ENCODE data around the gene ZNF778. TPM values are rescaled to one million over a fixed set of nuclear protein-coding genes. Genes with fewer than 3 reads are reported as not detected.
"Not testable (repeated sequence)": the region's sequence is repeated elsewhere in the genome, so short reads cannot be mapped to it uniquely, and the experiment has no call there.

ZNF778 gene
- total RNA-seq, 1 donor from 2014 or later, result 8.1 TPM

DNA sequence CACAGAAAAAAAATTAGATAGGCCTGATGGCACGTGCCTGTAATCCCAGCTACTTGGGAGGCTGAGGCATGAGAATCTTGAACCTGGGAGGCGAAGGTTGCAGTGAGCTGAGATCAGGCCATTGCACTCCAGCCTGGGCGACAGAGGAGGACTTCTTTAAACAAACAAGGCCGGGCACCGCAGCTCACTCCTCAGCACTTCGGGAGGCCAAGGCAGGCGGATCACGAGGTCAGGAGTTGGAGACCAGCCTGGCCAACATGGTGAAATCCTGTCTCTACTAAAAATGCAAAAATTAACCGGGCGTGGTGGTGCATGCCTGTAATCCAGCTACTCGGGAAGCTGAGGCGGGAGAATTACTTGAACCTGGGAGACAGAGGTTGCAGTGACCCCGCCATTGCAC lies 26.8 kb downstream of the ZNF778 start:
- DNase-seq; ATAC-seq; intact Hi-C loops (cut with micrococcal nuclease): not testable (repeated sequence)

DNA sequence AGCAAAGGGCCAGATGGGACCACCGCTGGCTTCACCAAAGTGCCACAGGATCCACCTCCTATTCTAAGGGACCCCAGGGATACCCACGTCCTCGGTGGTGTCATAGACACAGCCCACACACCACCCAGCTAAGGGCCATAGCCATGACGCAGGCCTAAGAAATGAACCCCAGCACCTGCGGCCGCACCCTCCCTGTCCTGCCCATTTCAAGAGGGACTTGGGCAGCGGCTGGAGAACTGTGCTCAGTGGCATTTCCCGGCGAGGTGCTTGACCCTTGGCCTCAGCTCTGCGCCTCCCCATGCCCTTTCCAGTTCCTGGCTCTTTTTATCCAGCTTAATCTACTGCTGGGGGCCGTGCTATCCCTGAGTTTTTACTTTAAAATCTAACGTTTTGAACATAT lies 27.3 kb downstream of the ZNF778 start:
- DNase-seq (no peak), ATAC-seq (no peak)
- intact Hi-C loops (cut with micrococcal nuclease), result no loop called here

DNA sequence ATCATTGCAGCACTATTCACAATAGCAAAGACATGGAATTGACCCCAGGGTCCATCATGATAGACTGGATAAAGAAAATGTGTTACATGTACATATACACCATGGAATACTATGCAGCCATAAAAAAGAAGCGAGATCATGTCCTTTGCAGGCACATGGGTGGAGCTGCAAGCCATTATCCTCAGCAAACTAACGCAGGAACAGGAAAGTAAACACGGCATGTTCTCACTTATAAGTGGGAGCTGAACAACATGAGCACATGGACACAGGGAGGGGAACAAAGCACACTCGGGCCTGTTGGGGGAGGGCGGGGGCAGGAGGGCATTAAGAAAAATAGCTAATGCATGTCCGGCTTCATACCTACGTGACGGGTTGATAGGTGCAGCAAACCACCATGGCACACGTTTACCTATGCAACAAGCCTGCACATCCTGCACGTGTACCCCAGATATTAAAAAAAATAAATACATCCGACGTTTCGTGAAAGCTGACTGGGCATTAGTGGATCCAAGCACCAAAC lies 28.9 kb downstream of the ZNF778 start:
- DNase-seq (no peak), ATAC-seq (no peak)
- intact Hi-C loops (cut with micrococcal nuclease), result no loop called here

DNA sequence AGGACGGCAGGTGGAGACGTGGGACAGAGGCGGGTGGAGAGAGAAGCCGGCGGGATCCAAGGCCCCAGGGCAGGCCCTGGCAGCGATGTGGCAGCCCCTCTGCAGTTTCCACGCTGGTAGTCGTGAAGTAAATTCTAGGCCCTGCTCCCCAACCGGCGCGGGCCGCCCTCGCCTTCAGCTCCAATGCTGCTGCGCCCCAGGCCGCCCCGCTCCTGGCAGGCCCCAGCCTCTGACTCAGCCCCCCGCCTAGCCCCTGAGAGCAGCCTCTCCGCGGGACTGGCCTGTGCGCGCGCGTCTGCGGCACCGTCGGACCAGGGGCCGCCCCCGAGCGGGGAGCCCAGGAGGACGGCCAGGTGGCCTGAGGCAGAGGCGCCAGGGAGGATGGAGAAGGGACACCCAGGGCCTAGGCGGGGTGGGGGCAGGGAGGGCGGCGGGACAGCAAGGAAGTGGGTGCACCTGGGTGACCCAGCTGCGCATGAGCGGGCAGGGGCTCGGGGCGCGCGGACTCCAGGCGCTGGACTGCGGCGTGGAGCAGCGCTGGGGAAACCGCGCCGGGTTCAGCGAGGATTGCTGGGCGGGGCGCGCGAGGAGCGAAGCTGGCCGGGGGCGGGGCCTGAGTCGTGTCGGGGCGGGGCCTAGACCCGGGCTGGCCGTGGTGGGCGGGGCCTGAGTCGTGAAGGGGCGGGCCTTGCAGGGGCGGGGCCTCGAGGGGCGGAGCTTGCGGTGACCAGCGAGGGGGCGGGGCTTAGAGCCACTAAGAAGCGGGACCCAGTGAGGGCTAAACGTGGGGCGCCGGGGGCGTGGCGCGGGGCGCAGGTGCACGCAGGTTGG lies 29.6 kb downstream of the ZNF778 start:
- intact Hi-C loops (cut with micrococcal nuclease), result no loop called here
- DNase-seq (peak; percentile 93), ATAC-seq (peak; percentile 98)

DNA sequence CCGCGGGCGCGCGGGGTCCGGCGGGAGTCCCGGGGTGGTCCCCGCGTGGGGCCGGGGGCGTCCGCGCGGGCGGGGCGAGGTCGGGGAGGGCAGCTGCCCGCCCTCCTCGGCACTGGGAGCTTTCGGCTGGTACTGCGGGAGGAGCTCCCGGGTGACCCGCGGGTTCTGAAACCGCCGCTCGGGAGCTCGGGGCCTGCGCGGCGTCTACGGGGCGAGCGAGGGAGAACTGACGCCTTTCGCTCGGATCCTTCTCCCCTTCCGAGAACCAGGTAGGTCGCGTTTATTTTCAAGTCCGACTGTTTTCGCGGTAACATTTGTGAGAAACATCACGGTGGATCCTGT lies 30.2 kb downstream of the ZNF778 start:
- intact Hi-C loops (cut with micrococcal nuclease); ATAC-seq; DNase-seq: not testable (repeated sequence)

DNA sequence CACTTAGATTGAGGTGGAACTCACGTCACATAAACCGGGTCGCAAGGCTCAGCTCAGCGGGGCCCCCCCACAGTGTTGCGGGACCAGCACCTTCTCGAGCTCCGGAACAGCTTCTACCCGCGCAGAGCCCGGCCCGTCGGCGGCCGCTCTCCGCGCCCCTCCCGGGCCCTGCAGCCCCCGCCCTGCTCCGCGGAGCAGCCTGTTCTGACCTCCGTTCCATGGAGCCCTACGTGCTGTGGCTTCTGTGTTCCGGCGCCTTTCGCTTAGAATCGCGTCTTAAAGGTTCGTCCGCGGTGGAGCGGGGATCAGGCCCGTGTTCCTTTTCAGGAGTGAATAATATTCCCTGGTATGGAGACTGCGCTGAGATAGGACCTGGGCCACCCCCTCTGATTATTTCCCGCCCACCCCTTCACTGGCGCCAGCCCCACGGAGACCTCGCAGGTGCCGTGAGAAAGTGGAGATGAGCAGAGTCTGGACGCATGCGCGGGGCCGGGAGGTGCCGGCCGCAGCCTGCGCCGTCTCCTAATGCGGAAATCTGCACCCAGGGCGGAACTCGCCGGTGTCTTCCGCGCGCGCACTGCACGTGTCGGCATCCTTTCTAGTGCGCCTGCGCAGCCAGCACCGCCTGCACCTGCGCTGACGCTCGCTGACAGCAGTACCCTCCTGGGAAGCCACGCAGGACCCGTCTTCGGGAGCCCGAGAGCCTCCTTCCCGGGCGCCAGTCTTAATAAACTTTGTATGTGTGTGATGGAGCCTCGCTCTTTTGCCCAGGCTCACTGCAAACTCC lies 30.9 kb downstream of the ZNF778 start:
- intact Hi-C loops (cut with micrococcal nuclease), result no loop called here
- DNase-seq, result no peak
- ATAC-seq, result no peak

DNA sequence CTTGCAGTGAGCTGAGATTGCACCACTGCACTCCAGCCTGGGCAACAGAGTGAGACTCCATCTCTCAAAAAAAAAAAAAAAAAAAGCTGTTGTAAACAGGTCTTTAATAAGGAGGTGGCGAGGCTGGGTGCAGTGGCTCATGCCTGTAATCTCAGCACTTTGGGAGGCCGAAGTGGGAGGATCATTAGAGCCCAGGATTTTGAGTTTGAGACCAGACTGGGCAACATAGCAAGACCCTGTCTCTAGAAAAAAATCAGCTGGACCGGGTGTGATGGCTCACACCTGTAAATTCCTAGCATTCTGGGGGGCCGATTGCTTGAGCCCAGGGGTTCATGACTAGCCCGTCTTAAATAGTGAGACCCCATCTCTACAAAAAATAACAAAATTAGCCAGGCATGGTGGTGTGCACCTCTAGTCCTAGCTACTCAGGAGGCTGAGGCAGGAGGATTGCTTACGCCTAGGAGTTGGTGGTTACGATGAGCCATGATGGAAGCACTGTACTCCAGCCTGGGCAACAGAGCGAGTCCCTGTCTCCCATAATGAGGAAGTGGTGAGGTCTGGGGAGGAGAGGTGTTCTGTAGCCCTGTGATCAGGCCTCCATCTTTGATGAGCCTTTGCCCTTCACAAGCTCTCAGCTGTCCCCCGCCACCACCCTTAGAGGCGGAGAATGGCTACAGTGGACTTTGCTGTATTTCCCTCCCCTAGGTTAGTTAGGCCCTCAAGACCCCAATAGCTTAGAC lies 36.2 kb downstream of the ZNF778 start:
- DNase-seq (no peak), ATAC-seq (no peak)
- intact Hi-C loops (cut with micrococcal nuclease), result no loop called here

DNA sequence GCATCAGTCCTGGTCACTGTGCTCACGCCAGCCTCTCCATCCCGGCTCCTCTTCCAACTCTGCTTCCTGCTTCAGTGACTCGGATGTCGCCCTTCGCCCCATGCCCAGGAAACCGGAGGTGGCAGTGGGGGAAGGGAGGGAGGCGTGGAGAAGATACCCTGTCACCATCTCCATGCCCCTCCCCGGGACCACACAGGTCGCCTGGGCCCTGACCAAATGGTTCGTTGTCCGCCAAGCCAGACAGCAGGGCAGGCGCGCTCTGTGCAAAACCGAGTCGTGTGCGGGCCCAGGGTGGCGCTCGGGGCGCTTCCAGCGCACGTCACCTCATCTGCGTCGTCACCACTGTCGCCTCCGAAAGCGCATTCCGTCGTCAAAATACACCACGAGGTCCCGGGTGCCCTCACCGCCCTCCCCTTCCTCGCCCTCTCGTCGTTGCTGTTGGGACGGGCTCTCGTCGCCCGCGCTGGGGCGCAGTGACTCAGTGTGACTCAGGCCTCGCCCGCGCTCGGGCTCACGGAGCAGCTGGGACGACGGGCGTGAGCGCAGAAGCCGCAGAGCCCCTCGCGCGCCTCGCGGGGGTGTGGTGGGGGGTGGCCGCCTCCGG lies 39.2 kb downstream of the ZNF778 start:
- intact Hi-C loops (cut with micrococcal nuclease), result no loop called here
- DNase-seq (peak; percentile 62), ATAC-seq (peak; percentile 83)

DNA sequence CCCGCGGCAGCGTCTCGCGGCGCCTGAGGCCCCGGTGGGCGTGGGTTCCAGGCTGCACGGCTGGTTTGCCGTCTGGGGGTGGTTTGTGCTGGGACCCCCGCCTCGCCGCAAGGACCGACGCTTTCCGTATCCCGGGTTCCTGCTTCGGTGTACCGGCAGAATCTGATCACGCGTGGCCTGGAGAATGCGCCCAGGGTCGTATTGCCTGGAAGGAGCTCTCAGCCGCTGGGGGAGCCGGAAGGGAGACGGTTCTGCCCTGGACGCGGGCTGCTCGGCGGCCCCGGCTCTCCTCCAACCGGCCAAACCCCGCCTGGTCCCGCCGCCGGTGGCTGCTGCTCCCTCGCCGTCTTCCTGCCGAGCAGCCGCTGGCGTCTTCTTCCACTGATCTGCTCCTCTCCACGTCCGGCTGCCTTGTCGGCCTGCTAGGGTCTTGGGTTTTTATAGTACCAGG lies 39.8 kb downstream of the ZNF778 start:
- intact Hi-C loops (cut with micrococcal nuclease), result no loop called here
- peak; percentile 50 for ATAC-seq
- no peak for DNase-seq

DNA sequence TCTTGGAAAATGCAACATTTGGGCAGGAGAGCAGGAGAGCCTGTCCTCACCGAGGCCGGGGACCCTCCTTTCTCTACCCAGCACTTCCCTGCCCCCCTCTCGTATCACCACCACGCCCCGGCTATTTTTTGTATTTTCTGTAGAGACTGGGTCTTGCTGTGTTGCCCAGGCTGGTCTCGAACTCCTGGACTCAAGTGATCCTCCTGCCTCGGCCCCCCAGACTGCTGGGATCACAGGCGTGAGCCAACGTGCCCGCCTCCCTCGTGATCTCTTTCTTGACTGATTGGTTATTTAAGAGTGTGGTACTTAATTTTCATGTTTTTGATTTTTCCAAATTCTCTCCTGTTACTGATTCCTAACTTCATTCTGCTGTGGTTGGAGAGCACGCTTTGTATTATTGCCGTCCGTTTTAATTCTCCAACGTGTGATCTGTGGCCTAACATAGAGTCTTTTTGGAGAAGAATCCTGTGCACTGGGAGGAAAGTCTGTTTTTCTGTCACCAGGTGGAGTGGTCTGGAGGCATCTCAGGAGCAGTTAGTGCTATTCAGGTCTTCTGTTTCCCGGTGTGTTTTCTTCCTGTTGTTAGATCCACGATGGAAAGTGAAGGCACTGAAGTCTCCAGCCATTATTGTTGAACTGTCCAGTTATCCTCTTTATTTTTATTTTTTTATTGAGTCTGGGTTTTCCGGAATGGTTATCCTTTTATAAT lies 40.4 kb downstream of the ZNF778 start:
- DNase-seq, result no peak
- no peak for ATAC-seq
- intact Hi-C loops (cut with micrococcal nuclease), result no loop called here

DNA sequence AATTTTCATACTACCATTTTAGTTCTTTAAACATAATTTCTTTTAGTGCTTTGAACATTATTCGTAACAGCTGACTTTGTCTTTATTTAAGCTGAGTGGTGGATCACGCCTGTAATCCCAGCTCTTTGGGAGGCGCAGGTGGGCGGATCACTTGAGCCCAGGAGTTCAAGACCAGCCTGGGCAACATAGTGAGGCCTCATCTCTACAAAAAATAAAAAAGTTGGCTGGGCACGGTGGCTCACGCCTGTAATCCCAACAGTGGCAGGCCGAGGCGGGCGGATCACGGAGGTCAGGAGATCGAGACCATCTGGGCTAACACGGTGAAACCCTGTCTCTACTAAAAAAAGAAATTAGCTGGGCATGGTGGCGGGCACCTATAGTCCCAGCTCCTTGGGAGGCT lies 42.4 kb downstream of the ZNF778 start:
- DNase-seq; intact Hi-C loops (cut with micrococcal nuclease); ATAC-seq: not testable (repeated sequence)

DNA sequence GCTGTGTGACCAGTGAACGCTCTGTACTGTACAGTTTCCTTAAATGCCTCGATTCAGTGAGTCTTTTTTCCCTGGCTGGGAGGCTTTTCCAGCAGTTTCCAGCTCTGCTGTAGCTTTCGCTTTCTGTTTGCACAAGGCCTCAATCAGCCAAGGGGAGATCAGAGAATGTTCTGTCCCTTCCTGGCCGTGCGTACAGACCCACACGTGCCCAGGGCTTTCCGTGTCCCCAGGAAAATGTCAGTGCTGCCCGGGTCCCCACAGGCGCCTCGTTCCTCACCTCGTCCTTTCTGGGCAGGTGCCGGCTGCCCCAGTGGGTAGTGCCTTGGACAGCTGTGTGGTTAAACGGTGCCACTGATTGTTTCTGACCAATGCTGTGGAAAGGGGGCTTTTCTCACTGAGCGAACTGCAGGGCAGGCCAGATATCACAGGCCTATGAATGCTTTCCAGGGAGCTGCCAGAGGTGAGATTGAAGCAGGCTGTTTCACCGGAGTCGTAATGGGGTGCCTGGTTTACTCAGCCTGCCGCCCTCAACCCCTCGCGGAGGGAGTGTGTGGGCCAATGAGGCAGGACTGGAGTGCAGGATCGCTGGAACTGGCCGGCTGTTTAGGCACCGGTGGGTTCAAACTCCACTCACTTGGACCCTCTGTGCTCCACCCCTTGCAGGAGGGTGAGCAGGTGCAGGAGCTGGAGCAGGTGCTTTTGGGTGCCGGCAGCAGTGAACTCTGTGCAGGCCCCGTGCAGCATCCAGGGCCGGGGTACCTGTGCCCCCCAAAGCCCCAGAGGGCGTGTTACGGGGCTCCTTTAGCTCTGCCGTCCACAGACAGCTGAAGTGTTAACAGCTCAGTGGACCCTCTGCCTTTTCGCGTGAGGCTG lies 44.4 kb downstream of the ZNF778 start:
- ATAC-seq, result no peak
- no peak for DNase-seq
- intact Hi-C loops (cut with micrococcal nuclease), result no loop called here

DNA sequence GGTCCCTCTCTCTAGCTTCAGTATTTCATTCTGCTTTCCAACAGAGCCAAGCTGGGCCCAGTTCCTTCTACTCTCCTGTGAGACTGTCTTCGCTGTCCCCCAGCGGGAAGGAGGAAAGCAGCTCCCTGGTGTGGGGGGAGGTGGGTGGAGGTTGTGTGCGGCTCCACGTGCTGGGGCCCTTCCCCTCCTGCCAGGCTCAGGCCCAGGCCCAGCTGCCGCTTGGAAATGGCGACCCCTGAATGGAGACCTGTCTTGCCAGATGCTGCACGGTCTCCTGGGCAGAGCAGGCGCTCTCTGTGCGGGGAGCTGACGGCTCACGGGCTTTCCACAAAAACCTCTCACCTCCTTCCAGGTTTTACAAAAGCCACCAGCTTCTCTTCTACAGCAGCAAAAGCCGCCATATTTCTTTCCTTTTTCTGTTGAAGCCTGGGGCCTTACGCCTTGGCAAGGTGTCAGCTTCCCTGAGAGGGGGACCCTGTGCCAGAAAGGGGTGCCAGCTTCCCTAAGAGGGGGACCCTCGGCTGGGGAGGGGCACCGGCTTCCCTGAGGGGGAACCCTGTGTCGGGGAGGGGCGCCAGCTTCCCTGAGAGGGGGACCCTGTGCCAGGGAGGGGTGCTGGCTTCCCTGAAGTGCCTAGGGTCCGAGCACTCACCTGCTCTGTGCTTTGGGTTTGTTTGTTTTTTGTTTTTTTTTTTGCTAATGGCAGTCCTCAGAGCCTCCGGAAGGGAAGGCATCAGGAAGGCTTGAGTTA lies 47.5 kb downstream of the ZNF778 start:
- DNase-seq, result peak; percentile 25

DNA sequence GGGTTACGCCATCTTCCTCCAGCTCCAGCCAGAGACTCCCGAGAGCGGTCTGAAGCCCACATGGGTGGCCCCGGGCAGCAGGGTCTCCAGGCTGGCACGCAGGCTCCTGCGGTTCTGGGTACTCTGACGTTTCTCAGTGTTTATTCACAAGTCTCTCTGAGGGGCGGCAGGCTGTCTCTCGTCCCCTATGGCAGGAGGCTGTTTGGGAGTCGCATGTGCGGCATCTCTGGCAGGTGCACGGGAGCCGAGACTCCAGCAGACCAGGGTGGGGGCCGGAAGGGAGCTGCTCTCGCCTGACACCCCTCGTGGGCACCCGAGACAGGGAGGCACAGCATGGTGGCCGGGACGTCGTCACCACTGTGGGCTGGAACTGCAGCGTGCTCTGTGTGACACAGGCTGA lies 48.1 kb downstream of the ZNF778 start:
- intact Hi-C loops (cut with micrococcal nuclease), result no loop called here
- ATAC-seq (no peak), DNase-seq (peak; percentile 16)

More for the DNA sequence above, 47.5 kb downstream of the ZNF778 start:
- intact Hi-C loops (cut with micrococcal nuclease), result no loop called here
- no peak for ATAC-seq

DNA sequence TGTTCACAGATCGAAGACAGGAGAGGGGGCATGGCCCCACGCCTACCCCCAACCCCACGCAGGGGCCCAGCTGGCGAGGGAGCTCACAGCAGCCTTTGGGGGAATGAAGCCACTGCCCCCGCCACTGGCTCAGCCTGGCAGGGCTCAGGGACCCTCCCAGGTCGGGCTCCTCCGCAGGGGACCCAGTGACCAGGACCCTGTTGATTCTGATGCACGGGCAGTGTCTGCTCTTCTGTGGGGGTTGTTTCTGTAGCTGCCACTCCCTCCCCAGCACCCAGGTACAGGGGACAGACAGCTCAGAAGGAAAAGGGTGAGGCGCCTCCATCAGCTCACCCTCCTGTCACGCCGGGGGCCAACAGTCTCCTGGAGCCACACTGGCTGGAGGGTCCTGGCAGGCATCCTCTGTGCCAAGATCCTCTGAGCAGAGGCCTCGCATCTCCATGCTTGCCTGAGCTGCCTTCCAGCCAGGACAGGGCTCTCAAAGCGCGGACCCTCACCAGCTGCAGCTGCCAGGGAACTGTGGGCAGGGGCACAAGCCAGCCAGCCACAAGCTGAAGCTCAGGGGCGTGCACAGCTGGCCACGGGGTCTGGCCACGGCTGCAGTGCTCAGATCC lies 49.1 kb downstream of the ZNF778 start:
- ATAC-seq, result no peak
- DNase-seq, result peak; percentile 19
- intact Hi-C loops (cut with micrococcal nuclease), result no loop called here

DNA sequence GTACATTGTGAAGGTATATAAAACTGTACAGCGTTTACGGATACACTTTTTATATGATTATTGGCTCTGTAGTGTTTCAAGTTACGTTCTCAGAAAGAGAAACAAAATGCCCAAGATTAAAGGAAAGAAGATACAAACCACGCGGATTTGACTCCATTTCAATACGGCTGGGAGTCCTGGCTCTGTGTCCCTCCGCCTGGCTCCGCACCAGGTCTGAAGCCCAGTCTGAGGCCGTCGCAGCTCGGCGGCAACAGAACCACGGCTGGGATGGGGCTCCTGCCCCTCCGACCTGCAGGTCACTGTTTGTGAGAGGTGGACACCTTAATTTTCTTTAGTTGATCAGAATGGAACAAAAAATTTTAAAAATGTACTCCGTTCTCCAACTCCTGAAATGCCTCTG lies 50.2 kb downstream of the ZNF778 start:
- intact Hi-C loops (cut with micrococcal nuclease); DNase-seq: not testable (repeated sequence)

More for the DNA sequence above, 50.2 kb downstream of the ZNF778 start:
- not testable (repeated sequence) for ATAC-seq

Data from left ventricle myocardium superior (tissue), 1 donor.